Measurements from ENCODE around the gene EMCN. TPM values are rescaled to one million over a fixed set of nuclear protein-coding genes. Genes with fewer than 3 reads are reported as not detected.

EMCN gene
- total RNA-seq, 1 experiment from 2014 or later: not detected

- Mint-ChIP-seq H3K4me3 (no peak overlapping the region), H3K27ac (no peak overlapping the region)
- no CpG with 5 or more reads among the region's 1 CpG for WGBS (ENCODE audit: extremely low coverage, insufficient read length, low lambda C conversion rate)
Measured at GRCh38 chr4:100362366-100362765, 155.5 kb downstream of the EMCN start.

More at GRCh38 chr4:100362366-100362765, 155.5 kb downstream of the EMCN start:
- Histone ChIP-seq H3T11ph (ENCODE audit: low read length) (no peak overlapping the region), H4K20me1 (ENCODE audit: control insufficient read depth, insufficient read depth, insufficient read length) (no peaks in the 10 kb centered on the region), H3K27me3 (ENCODE audit: insufficient read depth, low read length) (no peaks in the 10 kb centered on the region), H2AFZ (ENCODE audit: low read length) (no peak overlapping the region), H4K8ac (replicated peaks; ENCODE audit: insufficient read length, low read depth, low read length) (no peak overlapping the region), H4K5ac (ENCODE audit: insufficient read length, low read depth, low read length) (no peak overlapping the region), H2AK5ac (ENCODE audit: insufficient read length, low read length) (no peak overlapping the region), H3K27ac (ENCODE audit: insufficient read length, low read depth, low read length) (no peak overlapping the region), H2BK12ac (ENCODE audit: insufficient read length, low read depth, low read length) (no peak overlapping the region), H3K4me2 (ENCODE audit: insufficient read depth, insufficient read length, low read length) (no peak overlapping the region), H2BK5ac (ENCODE audit: insufficient read length, low read length) (no peak overlapping the region), H3K4me1 (ENCODE audit: insufficient read depth, low read length) (no peaks in the 10 kb centered on the region), H2BK15ac (ENCODE audit: low read depth, low read length) (no peak overlapping the region), H3K23me2 (ENCODE audit: insufficient read length, low read depth, low read length, poor library complexity, severe bottlenecking) (no peaks in the 10 kb centered on the region), H2BK20ac (ENCODE audit: low read depth, low read length, poor library complexity, severe bottlenecking) (no peak overlapping the region), H3K79me1 (ENCODE audit: insufficient read depth, low read depth, low read length, poor library complexity, severe bottlenecking) (no peaks in the 10 kb centered on the region), H3K9ac (ENCODE audit: extremely low read depth, insufficient read length, low read length) (no peak overlapping the region), H3K9me3 (ENCODE audit: control insufficient read depth, low read depth, low read length) (no peaks in the 10 kb centered on the region), H3K23ac (ENCODE audit: insufficient read length, low read depth, low read length) (no peak overlapping the region), H3K56ac (ENCODE audit: insufficient read length, low read depth, low read length) (no peak overlapping the region), H3K14ac (ENCODE audit: insufficient read depth, low read length) (no peak overlapping the region), H3K18ac (ENCODE audit: insufficient read length, low read depth, low read length) (no peak overlapping the region), H4K91ac (ENCODE audit: insufficient read length, low read depth, low read length) (no peak overlapping the region), H3K4ac (ENCODE audit: low read depth, low read length) (no peak overlapping the region), H2BK120ac (ENCODE audit: low read depth, low read length, poor library complexity, severe bottlenecking) (no peak overlapping the region), H3K79me2 (ENCODE audit: insufficient read depth, low read length) (no peaks in the 10 kb centered on the region)
- Mint-ChIP-seq H3K9me3 (peaks cover 6 to 16% of the 10 kb centered on the region in 2 experiments; a peak in 4 of 5 replicates), H3K4me1 (peaks cover 4 to 7% of the 10 kb centered on the region in 2 experiments), H3K27me3 (ENCODE audit: low read depth) (no peaks in the 10 kb centered on the region), H3K36me3 (ENCODE audit: insufficient read depth in 1 of 3, low read depth in 3 of 3) (peaks cover 3 to 12% (median 3%) of the 10 kb centered on the region in 3 experiments; a peak in 6 of 7 replicates)
- no peak for DNase-seq
- TF ChIP-seq, protein P1, sequence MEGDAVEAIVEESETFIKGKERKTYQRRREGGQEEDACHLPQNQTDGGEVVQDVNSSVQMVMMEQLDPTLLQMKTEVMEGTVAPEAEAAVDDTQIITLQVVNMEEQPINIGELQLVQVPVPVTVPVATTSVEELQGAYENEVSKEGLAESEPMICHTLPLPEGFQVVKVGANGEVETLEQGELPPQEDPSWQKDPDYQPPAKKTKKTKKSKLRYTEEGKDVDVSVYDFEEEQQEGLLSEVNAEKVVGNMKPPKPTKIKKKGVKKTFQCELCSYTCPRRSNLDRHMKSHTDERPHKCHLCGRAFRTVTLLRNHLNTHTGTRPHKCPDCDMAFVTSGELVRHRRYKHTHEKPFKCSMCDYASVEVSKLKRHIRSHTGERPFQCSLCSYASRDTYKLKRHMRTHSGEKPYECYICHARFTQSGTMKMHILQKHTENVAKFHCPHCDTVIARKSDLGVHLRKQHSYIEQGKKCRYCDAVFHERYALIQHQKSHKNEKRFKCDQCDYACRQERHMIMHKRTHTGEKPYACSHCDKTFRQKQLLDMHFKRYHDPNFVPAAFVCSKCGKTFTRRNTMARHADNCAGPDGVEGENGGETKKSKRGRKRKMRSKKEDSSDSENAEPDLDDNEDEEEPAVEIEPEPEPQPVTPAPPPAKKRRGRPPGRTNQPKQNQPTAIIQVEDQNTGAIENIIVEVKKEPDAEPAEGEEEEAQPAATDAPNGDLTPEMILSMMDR (conservative IDR thresholded peaks at IDR 0.05): no peak

All from H9 (cell line).